Astrocyte (in vitro differentiated cells and primary cell): ENCODE results near the gene SEH1L.

Experiments
- CTCF ChIP-seq: IDR thresholded peaks from 2 replicates; pipeline ENCODE4 v1.5.1; 2011; ENCODE audit warnings: low read depth, mild to moderate bottlenecking, inconsistent platforms, low read length, moderate library complexity; ENCODE audit not compliant: insufficient read depth
- EZH2 ChIP-seq: IDR thresholded peaks from 2 replicates; pipeline ENCODE4 v1.6.1; 2012; ENCODE audit warnings: mild to moderate bottlenecking, low read length, inconsistent platforms; ENCODE audit not compliant: insufficient read depth

GRCh38 chr18:12976305-12976704, 28.5 kb downstream of the SEH1L start:
- TF ChIP-seq EZH2 (no peak), CTCF (no peak)
